Muscle of back (tissue), 11 donors: ENCODE results near the gene FBN2. TPM values are rescaled to one million over a fixed set of nuclear protein-coding genes. Genes with fewer than 3 reads are reported as not detected.
A peak's percentile ranks its signal among the peaks of the same experiment; 100 is the strongest.

ENCODE experiments used
- DNase-seq, 3 donors: peaks; one replicate each; pipeline versions ENCODE4 v3.0.0 to v3.0.0-alpha.2; 2013
- polyA plus RNA-seq, 10 donors: library from polyadenylated mRNA; unstranded; fragments of 120-200 nt; gene quantifications; one replicate each; pipeline ENCODE4 v1.2.1, GENCODE V29; 2013; ENCODE audit not compliant: insufficient read length in 10 of 10

FBN2 gene
- polyA plus RNA-seq, 10 donors, result 46.4 to 149 (median 79.6) TPM

DNA sequence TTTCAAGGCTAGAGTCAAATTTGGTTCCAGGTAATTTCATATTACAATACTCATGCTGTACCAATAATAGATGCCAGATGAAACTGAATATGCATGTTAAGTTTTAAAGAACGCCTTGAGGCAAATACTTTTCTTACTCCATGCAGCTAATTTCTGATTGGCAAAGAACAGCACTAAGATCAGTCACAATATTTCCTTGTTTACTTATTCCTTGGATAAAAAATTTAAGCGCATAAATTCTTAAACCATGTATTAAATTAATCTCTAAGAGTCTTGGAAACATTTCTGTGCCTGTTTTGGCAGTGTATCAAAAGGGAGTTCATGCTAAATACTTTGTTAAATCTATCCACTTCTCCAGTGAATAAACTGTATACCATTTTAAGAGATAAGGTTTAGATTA is 281.0 kb downstream of the FBN2 start:
- DNase-seq, result no peak

DNA sequence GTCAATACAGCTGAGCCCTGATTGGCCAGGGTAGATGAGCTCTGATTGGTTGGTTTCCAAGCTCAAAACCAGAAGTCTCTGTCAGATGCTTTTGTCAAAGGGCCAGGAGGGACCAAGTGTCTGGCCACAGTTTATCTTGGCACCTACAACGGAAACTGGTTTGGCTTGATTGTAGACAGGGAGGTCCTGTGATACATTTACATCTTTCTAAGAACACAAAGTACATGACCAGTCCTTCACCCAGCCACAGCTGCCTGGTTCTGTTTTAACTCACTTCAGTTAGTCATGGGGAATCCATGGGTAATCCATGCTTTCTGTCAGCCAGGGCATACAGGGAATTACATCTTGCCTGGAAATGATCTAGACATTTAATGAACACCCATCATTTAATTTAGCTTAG is 283.3 kb downstream of the FBN2 start:
- DNase-seq, result no peak

DNA sequence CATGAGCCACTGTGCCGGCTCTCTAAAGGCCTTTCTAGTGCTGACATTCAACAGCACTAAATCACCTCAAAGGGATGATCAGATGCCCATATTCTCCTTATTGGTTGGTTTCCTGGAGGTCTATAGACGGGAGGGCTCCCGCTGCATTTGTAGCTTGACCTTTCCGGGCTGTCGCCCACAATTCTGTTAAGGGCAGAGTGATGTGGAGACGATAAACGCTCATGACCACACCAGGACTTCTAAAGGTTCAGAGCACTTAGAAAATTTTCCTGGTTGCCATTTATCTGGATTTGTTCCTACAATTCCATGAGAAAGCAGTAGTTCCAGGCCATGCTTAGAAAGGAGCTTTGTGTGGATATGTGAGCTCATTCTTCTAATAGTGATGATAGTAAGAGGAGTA is 284.2 kb downstream of the FBN2 start:
- no peak for DNase-seq

DNA sequence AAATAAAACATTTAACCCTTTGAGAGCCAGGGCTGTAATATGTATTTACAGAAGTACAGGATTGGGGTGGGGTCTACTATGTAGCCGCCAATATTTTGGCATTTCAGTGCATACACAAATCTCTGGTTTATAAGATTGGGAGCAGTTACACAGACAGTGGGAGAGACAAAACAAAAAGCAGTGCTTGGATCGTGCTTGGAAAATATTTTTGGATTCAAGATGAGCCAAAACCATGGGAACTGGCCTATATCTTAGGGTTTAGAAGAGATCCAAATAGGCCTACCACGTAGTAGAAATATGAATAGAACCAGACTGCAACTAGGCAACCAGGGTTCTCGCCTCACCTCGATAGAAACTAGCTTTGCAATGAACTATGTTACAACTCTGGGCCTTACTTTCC is 284.9 kb downstream of the FBN2 start:
- DNase-seq, result no peak

DNA sequence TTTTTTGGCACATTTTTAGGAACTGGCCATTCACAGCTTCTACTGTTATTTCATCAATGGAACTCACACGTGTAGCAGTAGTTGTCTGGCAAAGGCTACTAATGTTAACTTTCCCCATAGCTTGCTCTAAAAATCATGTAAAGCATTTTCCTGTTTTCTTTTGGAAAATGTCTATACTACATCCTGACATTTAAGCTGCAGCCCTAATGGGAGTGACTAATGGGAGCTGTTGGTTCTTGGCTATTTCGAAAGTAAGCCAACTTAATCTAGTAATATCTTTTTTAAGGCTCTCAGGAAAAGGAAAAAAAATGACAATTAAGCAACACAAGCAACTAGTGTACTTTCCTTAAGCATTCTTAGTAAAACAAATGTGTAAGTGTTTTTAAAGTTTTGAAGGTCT is 285.3 kb downstream of the FBN2 start:
- peak in 1 of 3 donors; percentile 80 for DNase-seq

DNA sequence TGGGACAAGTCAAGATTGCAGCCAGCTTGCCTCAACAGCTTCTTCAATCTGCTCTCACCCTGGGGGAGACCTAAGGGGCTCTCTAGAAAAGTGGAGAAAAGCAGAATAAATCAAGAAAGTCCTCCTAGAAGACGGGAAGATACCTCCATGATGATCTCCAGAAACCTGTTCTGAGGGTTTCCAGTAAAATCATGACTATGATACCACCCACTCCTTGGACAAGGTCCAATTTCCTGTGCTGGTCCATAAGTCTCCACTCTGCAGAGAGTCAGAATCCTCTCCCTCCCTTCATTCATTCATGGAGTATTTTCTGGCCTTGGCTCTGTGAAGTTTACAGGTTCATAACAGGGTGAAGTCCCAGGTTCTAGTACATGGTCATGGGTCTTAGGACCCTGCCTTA is 285.8 kb downstream of the FBN2 start:
- peak in 1 of 3 donors; percentile 37 for DNase-seq

DNA sequence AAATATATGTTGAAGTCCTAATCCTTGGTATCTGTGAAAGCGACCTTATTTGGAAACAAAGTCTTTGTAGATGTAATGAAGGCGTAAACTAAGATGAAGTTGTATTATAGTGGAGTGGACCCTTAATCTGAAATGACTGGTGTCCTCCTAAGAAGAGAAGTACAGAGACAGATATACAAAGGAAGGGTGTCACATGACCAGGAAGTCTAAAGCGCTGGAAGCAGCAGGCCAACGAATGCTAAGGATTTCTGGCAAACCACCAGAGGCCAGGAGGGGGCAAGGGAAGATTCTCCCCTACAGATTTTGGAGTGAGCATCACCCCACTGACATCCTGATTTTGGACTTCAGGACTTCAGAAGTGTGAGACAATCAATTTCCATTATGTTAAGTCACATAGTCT is 292.1 kb downstream of the FBN2 start:
- no peak for DNase-seq

DNA sequence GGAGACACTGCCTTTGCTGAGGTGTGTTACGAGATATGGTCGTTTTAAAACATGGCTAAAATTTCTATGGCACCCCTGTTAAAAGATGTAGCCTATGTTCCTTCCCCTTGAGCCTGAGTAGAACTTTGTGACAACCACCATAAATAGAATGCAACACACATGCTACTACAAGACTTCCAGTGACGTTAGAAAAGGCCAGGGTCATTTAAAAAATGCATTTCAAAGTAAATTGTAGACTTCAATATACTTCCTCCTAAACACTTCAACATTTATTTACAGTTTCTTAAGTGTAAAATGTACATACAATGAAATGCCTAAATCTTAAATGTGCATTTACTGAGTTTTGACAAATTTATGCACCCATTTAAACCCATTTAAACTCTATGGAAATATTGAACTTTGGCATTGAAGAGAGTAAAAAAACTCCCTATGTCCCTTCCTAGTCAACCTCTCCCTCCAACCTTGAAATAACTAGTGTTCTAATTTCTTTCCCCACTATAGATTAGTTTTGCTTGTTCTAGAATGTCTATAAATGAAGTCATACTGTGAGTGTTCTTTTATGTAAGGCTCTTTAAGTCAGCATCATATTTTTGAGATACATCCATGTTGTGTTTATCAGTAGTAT is 294.0 kb downstream of the FBN2 start:
- no peak for DNase-seq

DNA sequence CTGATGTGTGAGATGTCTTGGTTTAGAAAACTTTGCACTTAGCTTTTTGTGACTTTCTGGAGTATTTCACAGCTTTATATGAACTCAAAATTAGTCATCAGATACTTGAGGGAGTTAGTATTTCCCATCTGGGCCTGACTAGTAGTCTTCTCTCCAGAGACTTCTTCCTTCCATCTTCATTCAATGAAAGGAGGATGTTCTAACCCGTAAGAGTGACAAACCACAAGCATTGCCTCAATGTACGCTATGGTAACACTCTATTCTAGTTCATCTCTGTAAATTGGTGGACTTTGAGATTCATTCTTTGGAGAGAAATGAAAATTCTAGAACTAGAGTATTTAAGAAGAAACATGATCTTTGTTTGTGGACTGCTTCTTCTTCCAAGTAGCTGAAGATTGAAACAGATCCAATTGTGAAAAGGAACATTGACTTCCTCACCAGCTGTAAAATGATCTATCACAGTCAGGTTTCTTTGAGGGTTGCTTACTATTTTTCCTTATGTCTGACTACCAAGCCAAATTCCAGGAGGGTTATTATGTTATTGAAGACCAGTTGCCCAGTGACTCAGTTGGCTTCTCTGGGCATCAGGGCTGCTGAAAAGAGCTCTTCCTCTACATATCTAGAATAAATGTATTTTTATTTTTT is 296.9 kb downstream of the FBN2 start:
- DNase-seq, result peak in 1 of 3 donors; percentile 45

DNA sequence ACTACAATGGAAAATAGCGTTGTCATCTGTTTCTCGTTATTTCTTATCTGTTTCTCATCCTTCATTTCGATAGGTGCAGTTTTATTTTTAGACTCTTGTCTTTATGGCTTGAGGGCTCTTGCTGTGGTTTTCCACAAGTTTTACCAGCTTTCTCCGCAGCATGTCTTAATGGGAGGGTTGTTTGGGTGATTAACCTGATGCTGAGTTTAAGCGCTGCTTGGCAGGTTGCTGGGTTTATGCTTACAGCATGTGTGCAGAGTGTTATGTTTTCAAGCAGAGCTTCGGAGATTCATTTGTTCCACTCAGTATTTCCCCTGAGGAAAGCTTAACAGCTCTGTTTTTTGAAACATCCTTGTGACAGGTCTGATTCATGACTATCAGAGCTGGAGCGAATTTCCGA is 300.5 kb downstream of the FBN2 start:
- DNase-seq, result peak; percentile 78 to 91 (median 83)

DNA sequence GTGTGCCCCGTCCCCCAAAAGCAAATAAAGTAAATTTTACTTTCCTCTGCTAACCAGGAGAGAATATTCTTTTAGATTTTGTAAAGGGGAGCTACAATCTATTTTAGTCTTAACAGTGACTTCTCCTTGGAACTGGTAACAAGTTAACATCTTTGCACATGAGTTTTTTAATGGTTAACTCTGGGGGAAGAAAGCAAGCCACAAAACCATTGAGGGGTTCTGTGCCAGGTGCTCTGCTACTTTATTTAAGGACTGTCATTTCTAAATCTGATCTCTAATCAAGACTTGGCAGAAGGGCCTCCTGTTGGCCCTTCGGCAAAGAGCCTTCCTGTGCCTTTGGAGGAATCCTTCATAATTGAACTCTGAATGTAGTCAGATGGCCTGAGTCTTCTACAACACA is 301.0 kb downstream of the FBN2 start:
- DNase-seq, result no peak

DNA sequence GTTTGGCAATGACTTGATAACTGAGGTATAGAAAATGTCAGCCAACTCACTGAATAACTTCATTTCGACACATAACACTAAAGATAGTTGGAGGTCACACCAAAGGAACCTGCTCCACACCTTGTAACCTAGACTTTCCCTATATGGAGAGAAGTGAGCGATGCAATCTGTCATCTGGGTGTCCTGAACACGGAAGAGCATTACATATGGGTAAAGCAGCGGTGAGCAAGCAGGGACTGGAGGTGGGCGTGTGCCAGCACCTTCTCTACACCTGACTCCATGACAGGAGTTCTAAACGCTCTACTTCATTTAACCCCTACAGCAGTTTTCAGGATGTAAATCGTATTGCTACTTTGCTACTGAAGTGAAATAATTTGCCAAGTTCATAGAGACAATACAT is 301.7 kb downstream of the FBN2 start:
- no peak for DNase-seq

DNA sequence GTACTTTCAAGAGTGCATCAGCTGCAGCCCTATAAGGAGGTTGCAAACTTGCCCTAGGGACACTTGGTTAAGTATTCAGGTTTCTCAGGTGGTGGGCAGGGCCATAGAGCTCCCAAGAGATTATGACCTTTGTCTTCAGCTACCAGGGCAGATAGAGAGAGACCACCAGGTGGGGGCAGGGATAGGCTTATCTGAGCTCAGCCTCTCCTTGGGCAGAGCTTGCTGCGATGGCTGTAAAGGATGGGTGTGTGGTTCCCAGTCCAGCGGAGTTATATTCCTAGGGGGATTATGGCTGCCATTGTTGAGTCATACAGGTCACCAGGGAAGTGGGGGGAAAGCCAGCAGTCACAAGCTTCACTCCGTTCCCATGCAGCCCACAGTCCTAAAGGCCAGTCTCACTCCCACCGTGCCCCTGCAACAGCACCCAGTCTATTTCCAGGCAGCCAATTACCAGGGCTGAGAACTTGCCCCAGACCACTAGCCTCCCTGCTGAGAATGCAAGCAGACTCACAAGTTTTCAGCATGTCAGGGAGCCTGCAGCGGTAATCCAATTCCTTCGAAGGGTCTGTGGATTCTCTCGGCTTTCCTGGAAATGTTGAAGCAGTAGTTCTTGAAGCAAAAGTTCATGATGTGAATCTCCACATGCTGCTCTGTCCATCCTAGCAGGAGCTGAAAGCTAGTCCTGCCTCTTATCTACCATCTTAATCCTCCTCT is 303.0 kb downstream of the FBN2 start:
- DNase-seq, result no peak

DNA sequence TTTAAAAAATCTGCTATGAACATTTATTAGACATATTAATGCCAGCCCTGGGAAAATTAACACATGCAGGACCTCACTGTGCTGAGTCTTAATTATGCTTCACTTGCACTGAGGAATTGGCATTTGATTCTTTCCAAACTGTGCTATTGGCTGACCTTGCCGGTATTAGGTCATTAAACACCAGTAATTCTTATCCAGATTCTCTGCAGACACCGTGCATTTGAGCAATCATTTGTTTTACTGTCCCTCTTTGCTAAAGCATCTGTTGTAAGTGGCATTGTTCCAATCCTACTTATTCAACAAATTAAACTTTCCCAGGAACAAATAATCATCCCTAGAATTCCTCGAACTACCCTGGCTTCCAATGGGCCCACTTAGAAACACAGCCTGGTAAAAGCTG is 309.5 kb downstream of the FBN2 start:
- DNase-seq, result peak; percentile 82 to 92 (median 84)

DNA sequence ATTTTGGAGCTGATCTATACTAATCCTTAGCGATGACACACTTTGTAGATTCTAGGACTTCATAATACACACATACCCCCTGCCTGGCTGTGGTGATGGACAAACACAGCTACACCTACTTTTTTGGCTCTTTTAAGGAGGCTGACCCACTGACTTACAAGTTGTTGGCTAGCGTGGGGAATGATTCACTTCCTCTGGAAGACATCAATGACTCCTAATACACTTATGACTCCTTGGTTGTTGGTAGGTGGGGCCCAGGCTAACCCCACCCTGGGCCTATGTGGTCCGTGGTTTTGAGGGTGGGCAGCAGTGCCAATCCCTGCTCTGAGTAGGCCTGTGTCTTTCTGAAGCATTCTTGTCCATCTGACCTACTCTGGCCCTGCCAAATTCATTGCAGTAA is 310.0 kb downstream of the FBN2 start:
- DNase-seq, result peak; percentile 80 to 90 (median 80)

DNA sequence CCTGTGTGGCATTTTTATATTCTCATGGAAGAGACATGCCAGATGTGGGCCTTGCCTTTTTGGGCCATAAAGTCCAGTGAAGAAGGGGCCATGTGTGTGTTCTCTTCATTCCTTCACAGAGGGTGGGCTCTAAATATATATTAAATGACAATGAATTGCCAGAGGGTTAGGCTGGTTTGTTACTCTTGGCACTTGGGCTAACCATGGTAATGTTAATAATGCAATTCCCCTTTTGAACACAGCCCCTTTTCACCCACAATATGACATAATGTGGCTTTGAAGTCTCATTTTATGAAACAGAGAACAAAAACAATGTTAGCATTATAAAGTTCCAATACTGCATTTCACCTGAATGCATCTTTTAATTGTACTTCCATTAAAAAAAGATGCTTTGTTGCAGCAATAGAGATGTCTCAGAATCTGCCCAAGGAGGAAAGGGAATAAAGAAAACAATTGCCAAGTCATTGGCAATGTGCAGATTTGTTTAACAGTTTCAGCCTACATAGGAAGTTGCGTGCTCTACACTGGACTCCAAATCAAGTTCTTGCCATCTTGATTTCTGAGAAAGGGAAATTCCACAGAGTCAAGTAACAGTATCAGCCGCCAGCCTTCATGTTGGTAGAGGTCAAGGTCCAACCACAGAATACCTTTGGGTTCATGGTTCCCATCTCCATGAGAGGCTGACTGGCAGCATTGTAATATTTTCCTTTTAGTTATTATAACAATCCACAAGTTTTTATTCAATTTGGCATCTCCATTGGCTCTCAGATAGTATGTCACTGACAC is 312.6 kb downstream of the FBN2 start:
- no peak for DNase-seq

DNA sequence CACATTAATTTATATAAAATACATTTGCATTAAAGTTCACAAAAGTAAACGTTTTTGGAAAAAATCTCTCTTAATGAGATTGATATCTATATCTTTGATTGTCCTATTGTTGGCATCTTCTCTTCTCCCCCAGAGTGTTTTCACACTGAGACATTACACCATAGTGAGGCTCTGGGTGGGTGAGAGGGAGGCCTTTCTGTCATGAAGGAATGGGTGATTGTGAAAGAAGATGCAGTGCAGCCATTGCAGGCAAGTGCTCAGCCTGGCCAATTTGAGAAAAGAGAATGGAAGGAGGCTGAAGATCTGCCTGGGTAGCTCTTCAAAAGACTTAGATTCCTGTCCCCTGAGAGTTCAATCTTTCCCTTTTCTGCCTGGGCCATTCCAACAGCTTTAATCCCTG is 313.7 kb downstream of the FBN2 start:
- DNase-seq, result no peak

DNA sequence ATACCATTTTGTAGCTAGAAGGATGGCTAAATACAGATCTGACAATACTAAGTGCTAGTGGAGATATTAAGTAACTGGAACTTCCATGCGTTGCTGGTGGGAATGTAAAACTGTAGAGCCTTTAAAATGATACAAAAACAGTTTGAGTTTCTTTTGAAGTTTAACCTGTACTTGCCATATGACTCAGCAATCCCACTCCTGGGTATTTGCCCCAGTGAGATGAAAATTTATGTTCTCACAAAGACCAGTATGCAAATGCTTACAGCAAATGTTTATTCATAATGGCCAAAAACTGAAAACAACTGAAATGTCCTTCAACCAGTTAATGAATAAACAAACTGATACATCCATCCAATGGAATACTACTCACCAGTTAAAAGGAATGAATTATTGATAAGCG is 317.2 kb downstream of the FBN2 start:
- DNase-seq, result no peak

DNA sequence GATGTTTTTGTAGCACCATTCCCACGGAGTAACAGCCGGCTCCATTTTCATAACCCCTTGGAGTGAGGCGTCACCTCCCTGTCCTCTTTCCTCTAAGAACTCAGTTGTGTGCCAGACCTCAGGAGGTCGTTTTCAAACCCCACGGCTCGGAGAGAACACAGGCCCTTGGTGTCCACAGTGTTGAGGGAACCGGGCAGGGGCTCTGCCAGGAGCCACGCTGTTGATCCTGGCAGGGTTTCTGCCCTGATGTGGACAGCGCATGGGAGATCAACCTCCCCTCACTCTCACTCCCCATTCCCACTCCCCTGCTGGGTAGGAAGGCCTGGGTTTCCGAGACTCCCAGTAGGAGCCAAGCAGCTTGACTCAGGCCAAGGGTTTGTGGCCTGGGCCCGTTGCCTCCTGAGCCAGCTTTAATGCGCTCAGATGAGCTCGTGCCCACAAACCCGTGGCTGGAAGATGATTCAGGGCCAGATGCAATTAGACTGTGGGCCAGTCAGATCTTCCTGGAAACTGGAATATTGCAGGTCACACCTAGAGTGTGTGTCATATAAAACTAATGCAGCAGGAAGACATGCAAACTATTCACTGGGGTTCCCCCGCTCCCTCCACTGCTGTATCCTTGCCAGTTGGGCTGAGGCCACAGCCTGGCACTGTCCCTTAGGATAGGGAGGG is 321.0 kb downstream of the FBN2 start:
- no peak for DNase-seq

DNA sequence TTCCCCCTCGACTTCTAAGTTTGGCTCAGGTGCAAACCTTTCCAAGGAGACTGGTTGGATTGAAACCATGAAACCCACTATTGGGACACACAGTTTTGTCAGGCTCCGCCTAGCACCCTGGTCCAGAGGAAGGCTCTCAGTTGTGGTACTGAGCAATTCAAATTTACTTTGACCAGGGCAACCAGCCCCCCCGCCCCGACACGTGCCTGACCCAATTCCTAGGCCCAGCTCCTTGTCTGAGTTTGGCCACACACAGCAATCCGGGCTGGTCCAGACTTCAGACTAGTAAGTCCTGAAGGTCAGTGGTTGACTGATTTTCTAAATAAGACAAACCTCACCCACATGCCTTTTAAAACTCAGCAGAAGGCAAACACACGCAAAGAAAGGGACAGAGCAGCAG is 321.8 kb downstream of the FBN2 start:
- no peak for DNase-seq

DNA sequence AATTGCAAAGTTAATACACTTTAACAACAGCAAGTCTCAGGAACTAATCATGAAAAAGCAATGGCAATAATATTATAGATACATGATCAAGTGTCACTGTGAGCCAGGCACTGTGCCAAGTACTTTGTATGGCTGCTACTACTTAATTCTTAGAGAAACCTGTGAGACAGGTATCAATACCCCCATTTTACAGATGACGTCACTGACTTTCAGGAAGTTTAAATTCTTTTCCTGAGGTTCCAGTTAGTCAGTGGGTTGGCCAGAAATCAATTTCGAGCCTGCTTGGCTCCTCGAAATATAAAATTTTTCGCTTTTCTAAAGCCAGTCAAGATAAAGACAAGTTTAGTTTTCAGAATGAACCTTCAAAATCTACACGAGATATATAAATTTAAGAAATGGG is 324.2 kb downstream of the FBN2 start:
- DNase-seq, result no peak

DNA sequence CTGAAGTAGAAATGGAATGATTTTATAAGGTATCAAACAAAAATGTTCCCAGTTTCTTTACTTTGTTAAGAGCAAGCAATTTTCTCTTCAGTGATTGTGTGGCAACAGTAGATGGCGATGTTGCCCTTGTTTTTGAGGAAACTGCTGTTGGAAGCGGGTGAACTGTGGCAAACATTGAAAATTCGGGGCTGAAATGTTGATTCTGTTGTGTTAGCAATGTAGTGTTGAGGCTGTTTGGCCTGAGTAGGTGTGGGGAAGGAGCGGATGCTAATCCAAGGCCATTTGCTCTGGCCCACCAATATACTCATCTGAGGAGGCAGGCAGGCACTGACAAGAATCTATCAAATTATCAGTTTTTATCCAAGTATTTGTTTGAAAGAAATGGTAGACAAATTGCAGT is 324.7 kb downstream of the FBN2 start:
- peak; percentile 66 to 89 (median 83) for DNase-seq
